Endodermal cell (in vitro differentiated cells): ENCODE results near the gene GOLGA2. TPM values are rescaled to one million over a fixed set of nuclear protein-coding genes. Genes with fewer than 3 reads are reported as not detected.

Source experiments
- DNase-seq: peaks from one replicate; pipeline ENCODE4 v3.0.0-alpha.2; 2017
- H3K27ac ChIP-seq: 2 replicates; pipeline ENCODE4 v1.5.1; 2013; ENCODE audit warnings: mild to moderate bottlenecking, low read depth, low read length, moderate library complexity
- H3K27me3 ChIP-seq: 2 replicates; pipeline ENCODE4 v1.6.1; 2013; ENCODE audit warnings: mild to moderate bottlenecking, low read length, moderate library complexity; ENCODE audit not compliant: insufficient read depth, control insufficient read depth, poor library complexity, severe bottlenecking
- H3K36me3 ChIP-seq: 2 replicates; pipeline ENCODE4 v1.7.0; 2013; ENCODE audit warnings: mild to moderate bottlenecking, low read length, moderate library complexity; ENCODE audit not compliant: control insufficient read depth, insufficient read depth
- H3K4me1 ChIP-seq: one replicate; pipeline ENCODE4 v1.7.0; 2013; ENCODE audit warnings: low read length; ENCODE audit not compliant: control insufficient read depth, insufficient read depth
- H3K4me3 ChIP-seq: 2 replicates; pipeline ENCODE4 v1.5.1; 2013; ENCODE audit warnings: mild to moderate bottlenecking, low read length, moderate library complexity
- H3K9ac ChIP-seq: 2 replicates; pipeline ENCODE4 v1.6.1; 2013; ENCODE audit warnings: mild to moderate bottlenecking, low read length, moderate library complexity; ENCODE audit not compliant: poor library complexity, severe bottlenecking; ENCODE audit errors: extremely low read depth
- H3K9me3 ChIP-seq: 2 replicates; pipeline ENCODE4 v1.6.1; 2013; ENCODE audit warnings: mild to moderate bottlenecking, low read length, moderate library complexity; ENCODE audit not compliant: control insufficient read depth
- H3K27ac Mint-ChIP-seq: 2 replicates; pipeline ENCODE4 v1.8.0; 2020; ENCODE audit warnings: mixed read lengths
- H3K27me3 Mint-ChIP-seq: 2 replicates; pipeline ENCODE4 v1.8.0; 2021; ENCODE audit warnings: mild to moderate bottlenecking, mixed read lengths; ENCODE audit not compliant: insufficient read depth
- H3K36me3 Mint-ChIP-seq: 2 replicates; pipeline ENCODE4 v1.8.0; 2020; ENCODE audit warnings: low read depth, mixed read lengths
- H3K4me1 Mint-ChIP-seq: 2 replicates; pipeline ENCODE4 v1.8.0; 2020; ENCODE audit warnings: mixed read lengths
- H3K4me3 Mint-ChIP-seq: 2 replicates; pipeline ENCODE4 v1.8.0; 2020; ENCODE audit warnings: mild to moderate bottlenecking, moderate library complexity, mixed read lengths
- H3K9me3 Mint-ChIP-seq: 2 replicates; pipeline ENCODE4 v1.8.0; 2020; ENCODE audit warnings: mild to moderate bottlenecking, mixed read lengths
- WGBS, 2 experiments: methylation state at CpG; one replicate each; pipeline versions ENCODE4 v1.1.5 to v1.1.7; 2013; ENCODE audit warnings: missing lambda C conversion rate in 2 of 2, mixed read lengths in 1 of 2; ENCODE audit not compliant: insufficient coverage in 1 of 2, insufficient read length in 1 of 2; 5-methylcytosine and 5-hydroxymethylcytosine counted together
- long read RNA-seq, 4 experiments: library from polyadenylated mRNA in 2 of 4; library from RNA in 1 of 4; library from capped mRNA in 1 of 4; stranded (forward) in 3 of 4; unstranded in 1 of 4; transcript quantifications; one replicate each; pipeline ENCODE4 v2.0.0, GENCODE V29; 2020 to 2021; ENCODE audit warnings: inconsistent platforms in 1 of 4
- polyA plus RNA-seq, 2 experiments: library from polyadenylated mRNA; stranded (reverse); fragments of 50-300 nt; gene quantifications; one replicate each; pipeline ENCODE4 v1.2.3, GENCODE V29; 2013
- total RNA-seq, 2 donors: library from RNA; stranded (reverse); fragmentation: NEBNext Ultra II Directional in 1 of 2; extraction: Animal tissue kit (Norgen Biotek cat#: 25700) in 1 of 2; gene quantifications; 2 replicates in 1 of 2; 3 replicates in 1 of 2; pipeline ENCODE4 v1.2.1, GENCODE V29; 2021
- TF ChIP-seq, protein P1 (sequence below): fragments of 200-600 bp; sonication (generic); conservative IDR thresholded peaks from 2 replicates; pipeline ENCODE4 v1.5.0; 2021; ENCODE audit warnings: antibody characterized with exemption, mild to moderate bottlenecking

GOLGA2 gene, protein sequence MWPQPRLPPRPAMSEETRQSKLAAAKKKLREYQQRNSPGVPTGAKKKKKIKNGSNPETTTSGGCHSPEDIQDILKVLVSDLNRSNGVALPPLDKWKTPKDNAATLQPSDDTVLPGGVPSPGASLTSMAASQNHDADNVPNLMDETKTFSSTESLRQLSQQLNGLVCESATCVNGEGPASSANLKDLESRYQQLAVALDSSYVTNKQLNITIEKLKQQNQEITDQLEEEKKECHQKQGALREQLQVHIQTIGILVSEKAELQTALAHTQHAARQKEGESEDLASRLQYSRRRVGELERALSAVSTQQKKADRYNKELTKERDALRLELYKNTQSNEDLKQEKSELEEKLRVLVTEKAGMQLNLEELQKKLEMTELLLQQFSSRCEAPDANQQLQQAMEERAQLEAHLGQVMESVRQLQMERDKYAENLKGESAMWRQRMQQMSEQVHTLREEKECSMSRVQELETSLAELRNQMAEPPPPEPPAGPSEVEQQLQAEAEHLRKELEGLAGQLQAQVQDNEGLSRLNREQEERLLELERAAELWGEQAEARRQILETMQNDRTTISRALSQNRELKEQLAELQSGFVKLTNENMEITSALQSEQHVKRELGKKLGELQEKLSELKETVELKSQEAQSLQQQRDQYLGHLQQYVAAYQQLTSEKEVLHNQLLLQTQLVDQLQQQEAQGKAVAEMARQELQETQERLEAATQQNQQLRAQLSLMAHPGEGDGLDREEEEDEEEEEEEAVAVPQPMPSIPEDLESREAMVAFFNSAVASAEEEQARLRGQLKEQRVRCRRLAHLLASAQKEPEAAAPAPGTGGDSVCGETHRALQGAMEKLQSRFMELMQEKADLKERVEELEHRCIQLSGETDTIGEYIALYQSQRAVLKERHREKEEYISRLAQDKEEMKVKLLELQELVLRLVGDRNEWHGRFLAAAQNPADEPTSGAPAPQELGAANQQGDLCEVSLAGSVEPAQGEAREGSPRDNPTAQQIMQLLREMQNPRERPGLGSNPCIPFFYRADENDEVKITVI
- 100 to 1,000 TPM in 1 of 2 donors, 10 to 100 TPM in 1; 91.9 to 101 TPM for total RNA-seq
- polyA plus RNA-seq (2013, experiment 1 of 2): 50.7 TPM
- 43.8 TPM for polyA plus RNA-seq (2013, experiment 2 of 2)
- long read RNA-seq, experiment 1, partial matches to known transcripts: 2 of 4 reads
- long read RNA-seq, experiment 1, other reads (novel, unspliced or antisense): 2 of 4 reads
- long read RNA-seq, experiment 2, full-length matches to known transcripts: 11 of 57 reads
- long read RNA-seq, experiment 2, partial matches to known transcripts: 22 of 57 reads
- long read RNA-seq, experiment 2, other reads (novel, unspliced or antisense): 24 of 57 reads
- long read RNA-seq, experiment 3, full-length matches to known transcripts: 5 of 15 reads
- long read RNA-seq, experiment 3, partial matches to known transcripts: 4 of 15 reads
- long read RNA-seq, experiment 3, other reads (novel, unspliced or antisense): 6 of 15 reads
- long read RNA-seq, experiment 4, partial matches to known transcripts: 1 of 4 reads
- long read RNA-seq, experiment 4, other reads (novel, unspliced or antisense): 3 of 4 reads

DNA sequence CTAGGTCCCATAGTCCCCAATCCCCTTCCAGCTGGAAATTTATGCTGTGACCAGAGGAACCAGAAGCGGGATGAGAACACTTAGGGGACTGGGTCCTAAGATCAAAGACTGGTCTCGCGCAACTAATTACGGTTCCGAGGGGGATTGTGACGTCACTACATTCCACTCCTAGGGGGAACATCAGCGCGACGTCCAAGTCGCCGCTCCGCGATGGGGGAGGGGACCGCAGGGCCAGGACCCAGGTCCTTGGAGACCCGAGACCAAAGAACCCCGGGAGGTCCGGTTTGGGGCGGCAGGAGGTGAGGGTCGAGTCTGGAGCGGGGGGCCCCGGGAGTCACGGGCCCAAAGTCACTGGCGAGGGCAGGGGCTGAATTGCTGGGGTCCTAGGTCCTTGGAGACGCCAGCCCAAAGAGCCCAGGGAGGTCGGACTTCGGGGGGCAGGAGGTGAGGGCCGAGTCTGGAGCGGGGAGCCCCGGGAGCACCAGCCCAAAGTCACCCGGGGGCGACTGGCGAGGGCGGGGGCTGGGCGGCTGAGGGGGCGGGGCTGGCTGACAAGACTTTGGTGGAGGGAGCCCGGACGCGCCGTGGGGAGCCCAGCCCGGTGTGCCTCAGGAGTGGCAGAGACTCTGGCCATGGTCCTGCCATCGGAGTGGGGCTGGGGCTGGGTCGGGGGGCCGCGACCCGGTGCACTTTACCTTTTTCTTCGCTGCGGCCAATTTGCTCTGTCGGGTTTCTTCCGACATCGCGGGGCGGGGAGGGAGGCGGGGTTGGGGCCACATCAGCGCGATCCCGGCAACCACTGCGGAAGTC, at the start of gene GOLGA2:
Gene GOLGA2 (minus strand): TSS at position 810 of the 810 bp plus-strand sequence. CDS start 31 bp downstream, at position 779.
- Mint-ChIP-seq H3K9me3 (no peaks in the 10 kb centered on the region), H3K36me3 (peaks cover 23% of the 10 kb centered on the region), H3K27me3 (no peaks in the 10 kb centered on the region), H3K4me3 (peak within 1 kb of the TSS; percentile 89), H3K4me1 (peaks cover 16% of the 10 kb centered on the region), H3K27ac (peak within 1 kb of the TSS; percentile 95)
- Histone ChIP-seq H3K9ac (peak within 1 kb of the TSS; percentile 99), H3K27me3 (no peaks in the 10 kb centered on the region), H3K36me3 (peaks cover 41% of the 10 kb centered on the region), H3K4me1 (no peaks in the 10 kb centered on the region), H3K27ac (peak within 1 kb of the TSS; percentile 83), H3K9me3 (no peaks in the 10 kb centered on the region), H3K4me3 (peak within 1 kb of the TSS; percentile 94)
- TF ChIP-seq, protein P1, sequence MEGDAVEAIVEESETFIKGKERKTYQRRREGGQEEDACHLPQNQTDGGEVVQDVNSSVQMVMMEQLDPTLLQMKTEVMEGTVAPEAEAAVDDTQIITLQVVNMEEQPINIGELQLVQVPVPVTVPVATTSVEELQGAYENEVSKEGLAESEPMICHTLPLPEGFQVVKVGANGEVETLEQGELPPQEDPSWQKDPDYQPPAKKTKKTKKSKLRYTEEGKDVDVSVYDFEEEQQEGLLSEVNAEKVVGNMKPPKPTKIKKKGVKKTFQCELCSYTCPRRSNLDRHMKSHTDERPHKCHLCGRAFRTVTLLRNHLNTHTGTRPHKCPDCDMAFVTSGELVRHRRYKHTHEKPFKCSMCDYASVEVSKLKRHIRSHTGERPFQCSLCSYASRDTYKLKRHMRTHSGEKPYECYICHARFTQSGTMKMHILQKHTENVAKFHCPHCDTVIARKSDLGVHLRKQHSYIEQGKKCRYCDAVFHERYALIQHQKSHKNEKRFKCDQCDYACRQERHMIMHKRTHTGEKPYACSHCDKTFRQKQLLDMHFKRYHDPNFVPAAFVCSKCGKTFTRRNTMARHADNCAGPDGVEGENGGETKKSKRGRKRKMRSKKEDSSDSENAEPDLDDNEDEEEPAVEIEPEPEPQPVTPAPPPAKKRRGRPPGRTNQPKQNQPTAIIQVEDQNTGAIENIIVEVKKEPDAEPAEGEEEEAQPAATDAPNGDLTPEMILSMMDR: no peak
- peak; percentile 71 for DNase-seq
- 0% methylated on average over 26 to 57 of the region's 57 CpGs for WGBS, 2 experiments

DNA sequence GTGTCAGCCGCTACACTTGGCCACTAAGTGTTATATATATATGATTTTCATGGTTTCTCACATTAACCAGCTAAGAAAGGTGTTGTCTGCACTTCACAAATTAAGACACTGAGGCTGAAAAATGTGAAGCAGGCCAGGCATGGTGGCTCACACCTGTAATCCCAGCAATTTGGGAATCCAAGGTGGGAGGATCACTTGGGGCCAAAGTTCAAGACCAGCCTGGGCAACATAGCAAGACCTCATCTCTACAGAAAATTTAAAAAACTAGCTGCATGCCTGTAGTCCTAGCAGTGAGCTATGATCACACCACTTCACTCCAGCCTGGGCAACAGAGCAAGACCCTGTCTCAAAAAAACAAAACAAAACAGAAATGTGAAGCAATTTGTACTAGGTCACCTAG, 48.6 kb upstream of the GOLGA2 start:
- Histone ChIP-seq H3K36me3 (peaks cover 17% of the 10 kb centered on the region), H3K9ac (no peak overlapping the region), H3K4me3 (no peak overlapping the region), H3K27ac (no peak overlapping the region), H3K27me3 (no peaks in the 10 kb centered on the region), H3K4me1 (no peaks in the 10 kb centered on the region), H3K9me3 (no peaks in the 10 kb centered on the region)
- 86% methylated on average over 1 of the region's 1 CpG; no CpG with 5 or more reads in 1 of the 2 experiments for WGBS, 2 experiments
- no peak for DNase-seq
- no peaks in the 10 kb centered on the region for H3K9me3 Mint-ChIP-seq
- peaks cover 10% of the 10 kb centered on the region for H3K4me1 Mint-ChIP-seq
- no peak overlapping the region for H3K27ac Mint-ChIP-seq
- TF ChIP-seq, protein P1: no peak
- no peaks in the 10 kb centered on the region for H3K27me3 Mint-ChIP-seq
- H3K36me3 Mint-ChIP-seq: peaks cover 28% of the 10 kb centered on the region
- peak overlapping the region; percentile 93 for H3K4me3 Mint-ChIP-seq
